ENCODE measurements around the gene TBC1D22B.
A peak's percentile ranks its signal among the peaks of the same experiment; 100 is the strongest.

The TBC1D22B gene

DNA sequence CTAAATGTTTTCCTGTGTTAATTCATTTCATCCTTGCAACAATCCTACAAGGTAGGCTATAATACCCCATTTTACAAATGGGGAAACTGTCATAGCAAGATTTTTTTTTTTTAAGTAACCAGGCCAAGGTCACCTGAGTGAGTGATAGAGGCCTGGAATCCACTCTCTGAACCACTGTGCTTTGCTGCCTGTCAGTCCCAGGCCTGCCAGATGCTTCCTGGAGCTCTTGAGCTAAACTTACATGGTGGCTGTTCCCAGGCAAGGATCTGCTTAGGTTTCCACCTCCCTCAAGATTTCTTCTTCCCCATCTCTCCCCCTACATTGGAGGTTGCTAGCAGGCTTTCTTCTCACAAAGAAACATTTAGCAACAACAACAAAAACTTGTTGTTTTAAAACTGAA is 63.5 kb downstream of the TBC1D22B start:
- no peak overlapping the region for H3K27ac ChIP-seq (ENCODE audit: low read length, poor library complexity, severe bottlenecking)
- no peak overlapping the region for H2AFZ ChIP-seq (ENCODE audit: low read depth, low read length)
- H3K9me3 ChIP-seq (ENCODE audit: control insufficient read depth, low read length): no peaks in the 10 kb centered on the region
- H3K14ac ChIP-seq (ENCODE audit: low read length in 2 of 2): no peak overlapping the region
- H3K36me3 ChIP-seq (ENCODE audit: control insufficient read depth in 1 of 2, insufficient read depth in 2 of 2, low read depth in 1 of 2, low read length in 2 of 2): peaks cover 50 to 62% of the 10 kb centered on the region in 2 experiments
- no peak overlapping the region for H2AK5ac ChIP-seq (ENCODE audit: low read length, severe bottlenecking)
- no peak for DNase-seq
- no peak overlapping the region for H3K23ac ChIP-seq (ENCODE audit: low read length in 2 of 2)
- H3K79me1 ChIP-seq (replicated peaks; ENCODE audit: low read length, poor library complexity, severe bottlenecking): peaks cover 4% of the 10 kb centered on the region
- no peak overlapping the region for H2BK120ac ChIP-seq (ENCODE audit: low read depth, low read length)
- no peak overlapping the region for H2BK15ac ChIP-seq (ENCODE audit: low read depth, poor library complexity, severe bottlenecking)
- no peak overlapping the region for H3K9ac ChIP-seq (ENCODE audit: low read length)
- no peak overlapping the region for H4K8ac ChIP-seq (ENCODE audit: low read length)
- H3K4ac ChIP-seq (ENCODE audit: low read depth in 1 of 2, low read length in 2 of 2): no peak overlapping the region
- H4K91ac ChIP-seq (ENCODE audit: low read length): no peak overlapping the region
- H3K27me3 ChIP-seq (ENCODE audit: control insufficient read depth in 1 of 2, insufficient read depth in 1 of 2, low read length in 2 of 2): no peaks in the 10 kb centered on the region
- H3K4me2 ChIP-seq (ENCODE audit: low read length, poor library complexity, severe bottlenecking): no peak overlapping the region
- no peak overlapping the region for H3K18ac ChIP-seq (ENCODE audit: low read depth in 1 of 2, low read length in 2 of 2)
- H3K4me1 ChIP-seq (ENCODE audit: control insufficient read depth, insufficient read depth, low read depth, low read length): no peaks in the 10 kb centered on the region
- H2BK12ac ChIP-seq (ENCODE audit: low read length in 2 of 2): no peak overlapping the region
- no peak overlapping the region for H2BK5ac ChIP-seq (ENCODE audit: low read depth, low read length, poor library complexity, severe bottlenecking)
- H3K4me3 ChIP-seq (ENCODE audit: insufficient read depth in 1 of 2, low read depth in 1 of 2, low read length in 2 of 2): no peak overlapping the region

DNA sequence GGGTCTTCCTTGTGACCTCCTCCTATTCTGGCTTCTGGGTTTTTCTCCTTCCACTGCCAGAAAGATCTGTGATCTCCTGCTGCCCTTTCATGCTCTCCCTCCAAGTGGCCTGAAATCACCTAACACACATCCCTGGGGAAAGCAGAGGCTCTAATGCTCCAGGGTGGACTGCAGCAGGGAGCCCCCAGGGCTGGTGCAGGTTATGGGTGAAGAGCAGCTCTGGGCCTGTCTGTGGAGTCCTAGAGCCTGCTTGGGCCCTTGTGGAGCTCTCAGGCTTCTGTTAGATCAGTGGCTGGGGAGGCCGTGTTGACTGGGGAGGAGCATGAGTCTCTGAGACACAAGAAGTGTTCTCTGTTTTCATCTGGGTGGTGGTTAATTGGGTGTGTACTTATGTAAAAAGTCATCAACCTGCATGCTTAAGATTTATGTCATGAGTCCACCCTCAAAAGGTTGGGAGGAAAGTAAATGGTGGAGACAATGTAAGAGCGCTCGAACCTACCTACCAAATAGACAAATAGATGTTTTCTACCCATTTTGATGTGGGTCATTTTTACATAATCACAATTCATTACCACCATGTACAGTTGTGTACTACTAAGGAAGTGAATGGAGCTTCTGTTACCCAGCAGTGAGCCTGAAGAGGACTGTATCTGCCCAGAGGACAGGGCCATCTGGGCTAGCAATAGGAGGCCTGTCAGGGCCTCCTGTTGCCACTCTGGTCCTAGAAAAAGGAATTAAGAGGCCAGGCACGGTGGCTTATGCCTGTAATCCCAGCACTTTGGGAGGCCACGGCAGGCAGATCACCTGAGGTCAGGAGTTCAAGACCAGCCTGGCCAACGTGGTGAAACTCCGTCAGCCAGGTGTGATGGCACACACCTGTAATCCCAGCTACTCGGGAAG is 64.2 kb downstream of the TBC1D22B start:
- Histone ChIP-seq H3K23ac (ENCODE audit: low read length in 2 of 2) (no peak overlapping the region), H3K79me1 (replicated peaks; ENCODE audit: low read length, poor library complexity, severe bottlenecking) (peaks cover 4% of the 10 kb centered on the region), H3K36me3 (ENCODE audit: control insufficient read depth in 1 of 2, insufficient read depth in 2 of 2, low read depth in 1 of 2, low read length in 2 of 2) (peaks cover 44 to 55% of the 10 kb centered on the region in 2 experiments), H2AK5ac (ENCODE audit: low read length, severe bottlenecking) (no peak overlapping the region), H3K4ac (ENCODE audit: low read depth in 1 of 2, low read length in 2 of 2) (no peak overlapping the region), H3K14ac (ENCODE audit: low read length in 2 of 2) (no peak overlapping the region), H3K27ac (ENCODE audit: low read length, poor library complexity, severe bottlenecking) (no peak overlapping the region), H2BK12ac (ENCODE audit: low read length in 2 of 2) (no peak overlapping the region), H3K9me3 (ENCODE audit: control insufficient read depth, low read length) (no peaks in the 10 kb centered on the region), H2BK120ac (ENCODE audit: low read depth, low read length) (no peak overlapping the region), H2AFZ (ENCODE audit: low read depth, low read length) (no peak overlapping the region), H3K27me3 (ENCODE audit: control insufficient read depth in 1 of 2, insufficient read depth in 1 of 2, low read length in 2 of 2) (no peaks in the 10 kb centered on the region), H3K18ac (ENCODE audit: low read depth in 1 of 2, low read length in 2 of 2) (no peak overlapping the region), H2BK5ac (ENCODE audit: low read depth, low read length, poor library complexity, severe bottlenecking) (no peak overlapping the region), H3K4me2 (ENCODE audit: low read length, poor library complexity, severe bottlenecking) (no peak overlapping the region), H4K8ac (ENCODE audit: low read length) (no peak overlapping the region), H3K9ac (ENCODE audit: low read length) (no peak overlapping the region), H3K4me1 (ENCODE audit: control insufficient read depth, insufficient read depth, low read depth, low read length) (no peaks in the 10 kb centered on the region), H2BK15ac (ENCODE audit: low read depth, poor library complexity, severe bottlenecking) (no peak overlapping the region), H4K91ac (ENCODE audit: low read length) (no peak overlapping the region), H3K4me3 (ENCODE audit: insufficient read depth in 1 of 2, low read depth in 1 of 2, low read length in 2 of 2) (no peak overlapping the region)
- WGBS: 96% methylated on average over 6 of the region's 8 CpGs
- no peak for DNase-seq

DNA sequence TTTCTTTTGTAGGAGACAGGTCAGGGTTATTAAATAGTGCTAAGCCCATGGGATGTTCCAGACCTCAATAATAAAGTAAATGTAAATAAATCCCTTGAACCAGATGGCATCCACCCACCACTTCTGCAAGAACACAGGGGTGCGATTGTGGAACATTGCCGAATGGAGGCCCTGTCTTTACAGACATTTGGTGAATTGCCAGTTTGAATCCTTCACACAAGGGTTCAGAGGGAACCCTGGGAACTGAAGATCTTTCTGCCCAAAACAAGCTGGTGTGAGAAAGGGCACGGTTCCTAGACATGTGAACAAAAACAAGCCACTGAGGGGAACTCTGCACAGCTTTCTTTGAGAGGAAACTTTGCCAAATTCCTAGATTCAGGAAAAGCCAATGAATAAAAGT is 66.0 kb downstream of the TBC1D22B start:
- Histone ChIP-seq H4K8ac (ENCODE audit: low read length) (no peak overlapping the region), H2BK12ac (ENCODE audit: low read length in 2 of 2) (no peak overlapping the region), H3K79me1 (replicated peaks; ENCODE audit: low read length, poor library complexity, severe bottlenecking) (peaks cover 5% of the 10 kb centered on the region), H3K14ac (ENCODE audit: low read length in 2 of 2) (no peak overlapping the region), H3K9ac (ENCODE audit: low read length) (no peak overlapping the region), H3K27ac (ENCODE audit: low read length, poor library complexity, severe bottlenecking) (no peak overlapping the region), H2BK120ac (ENCODE audit: low read depth, low read length) (no peak overlapping the region), H3K9me3 (ENCODE audit: control insufficient read depth, low read length) (no peaks in the 10 kb centered on the region), H2BK15ac (ENCODE audit: low read depth, poor library complexity, severe bottlenecking) (no peak overlapping the region), H3K36me3 (ENCODE audit: control insufficient read depth in 1 of 2, insufficient read depth in 2 of 2, low read depth in 1 of 2, low read length in 2 of 2) (peaks cover 29 to 37% of the 10 kb centered on the region in 2 experiments), H3K23ac (ENCODE audit: low read length in 2 of 2) (no peak overlapping the region), H2AK5ac (ENCODE audit: low read length, severe bottlenecking) (no peak overlapping the region), H3K18ac (ENCODE audit: low read depth in 1 of 2, low read length in 2 of 2) (no peak overlapping the region), H3K4me1 (ENCODE audit: control insufficient read depth, insufficient read depth, low read depth, low read length) (no peaks in the 10 kb centered on the region), H3K4me3 (ENCODE audit: insufficient read depth in 1 of 2, low read depth in 1 of 2, low read length in 2 of 2) (no peak overlapping the region), H4K91ac (ENCODE audit: low read length) (no peak overlapping the region), H2AFZ (ENCODE audit: low read depth, low read length) (no peak overlapping the region), H2BK5ac (ENCODE audit: low read depth, low read length, poor library complexity, severe bottlenecking) (no peak overlapping the region), H3K4ac (ENCODE audit: low read depth in 1 of 2, low read length in 2 of 2) (no peak overlapping the region), H3K4me2 (ENCODE audit: low read length, poor library complexity, severe bottlenecking) (no peak overlapping the region), H3K27me3 (ENCODE audit: control insufficient read depth in 1 of 2, insufficient read depth in 1 of 2, low read length in 2 of 2) (no peaks in the 10 kb centered on the region)
- WGBS: 63% methylated on average over 3 of the region's 3 CpGs
- peak; percentile 22 for DNase-seq

DNA sequence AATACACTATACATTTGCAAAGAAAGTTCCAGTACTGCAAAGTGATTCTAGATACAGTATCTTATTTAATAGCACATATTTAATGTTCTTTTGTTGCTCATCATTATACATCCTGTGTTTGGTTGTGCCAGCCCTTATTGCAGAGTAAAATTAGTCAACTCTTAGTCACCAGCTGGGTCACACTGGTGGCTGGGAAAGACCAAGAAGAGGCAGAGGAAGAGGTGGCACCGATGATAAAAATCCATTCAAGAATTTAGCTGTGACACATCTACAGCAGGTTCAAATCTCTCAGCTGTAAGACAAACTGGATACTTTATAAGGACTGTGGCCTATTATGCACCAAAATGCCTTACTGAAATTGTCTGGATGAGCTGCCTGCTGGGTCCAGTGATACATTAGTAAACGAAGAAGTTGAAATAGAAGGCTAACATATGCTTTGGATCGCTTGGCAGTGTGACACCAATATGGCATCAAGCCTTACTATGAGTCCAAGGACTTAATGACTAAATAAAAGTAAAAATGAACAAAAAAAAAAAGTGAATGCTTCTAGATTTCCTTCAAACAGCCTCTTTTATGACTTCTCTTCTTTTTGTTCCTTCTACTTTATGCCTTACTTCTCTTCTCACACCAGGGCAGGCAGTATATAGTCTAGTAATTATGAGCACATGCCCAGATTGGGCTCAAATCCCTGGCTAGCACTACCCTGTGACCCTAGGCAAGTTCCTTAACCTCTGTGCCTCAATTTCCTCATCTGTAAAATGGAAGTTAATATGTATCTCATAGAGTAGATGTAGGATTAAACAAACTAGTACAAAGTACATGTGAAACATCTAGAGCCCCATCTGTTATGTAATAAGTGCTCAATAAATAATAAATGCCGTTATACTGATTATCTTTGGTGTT is 66.8 kb downstream of the TBC1D22B start:
- Histone ChIP-seq H3K36me3 (ENCODE audit: control insufficient read depth in 1 of 2, insufficient read depth in 2 of 2, low read depth in 1 of 2, low read length in 2 of 2) (peaks cover 26 to 33% of the 10 kb centered on the region in 2 experiments), H3K18ac (ENCODE audit: low read depth in 1 of 2, low read length in 2 of 2) (no peak overlapping the region), H3K4me3 (ENCODE audit: insufficient read depth in 1 of 2, low read depth in 1 of 2, low read length in 2 of 2) (no peak overlapping the region), H4K91ac (ENCODE audit: low read length) (no peak overlapping the region), H2BK12ac (ENCODE audit: low read length in 2 of 2) (no peak overlapping the region), H3K9me3 (ENCODE audit: control insufficient read depth, low read length) (no peaks in the 10 kb centered on the region), H3K9ac (ENCODE audit: low read length) (peak overlapping the region; percentile 5), H4K8ac (ENCODE audit: low read length) (no peak overlapping the region), H2BK120ac (ENCODE audit: low read depth, low read length) (no peak overlapping the region), H3K27ac (ENCODE audit: low read length, poor library complexity, severe bottlenecking) (no peak overlapping the region), H3K27me3 (ENCODE audit: control insufficient read depth in 1 of 2, insufficient read depth in 1 of 2, low read length in 2 of 2) (no peaks in the 10 kb centered on the region), H3K4me1 (ENCODE audit: control insufficient read depth, insufficient read depth, low read depth, low read length) (no peaks in the 10 kb centered on the region), H2AK5ac (ENCODE audit: low read length, severe bottlenecking) (no peak overlapping the region), H3K23ac (ENCODE audit: low read length in 2 of 2) (no peak overlapping the region), H3K4me2 (ENCODE audit: low read length, poor library complexity, severe bottlenecking) (no peak overlapping the region), H3K4ac (ENCODE audit: low read depth in 1 of 2, low read length in 2 of 2) (no peak overlapping the region), H3K14ac (ENCODE audit: low read length in 2 of 2) (no peak overlapping the region), H3K79me1 (replicated peaks; ENCODE audit: low read length, poor library complexity, severe bottlenecking) (peaks cover 5% of the 10 kb centered on the region), H2BK15ac (ENCODE audit: low read depth, poor library complexity, severe bottlenecking) (no peak overlapping the region), H2AFZ (ENCODE audit: low read depth, low read length) (no peak overlapping the region), H2BK5ac (ENCODE audit: low read depth, low read length, poor library complexity, severe bottlenecking) (no peak overlapping the region)
- 63% methylated on average over 4 of the region's 4 CpGs for WGBS
- peak; percentile 47 for DNase-seq
